Mononuclear cell (primary cell): Measurements from ENCODE around the gene MDN1. TPM values are rescaled to one million over a fixed set of nuclear protein-coding genes. Genes with fewer than 3 reads are reported as not detected.

Source experiments
- H3K27me3 ChIP-seq: 2 replicates; pipeline ENCODE4 v1.6.0; 2011; ENCODE audit warnings: low read length, control low read depth; ENCODE audit not compliant: insufficient read depth
- H3K4me1 ChIP-seq: 2 replicates; pipeline ENCODE4 v1.5.1; 2011; ENCODE audit warnings: mild to moderate bottlenecking, low read length, control low read depth; ENCODE audit not compliant: insufficient read depth
- H3K4me3 ChIP-seq: 2 replicates; pipeline ENCODE4 v1.5.1; 2011; ENCODE audit warnings: mild to moderate bottlenecking, low read length, moderate library complexity
- H3K9me3 ChIP-seq: 2 replicates; pipeline ENCODE4 v1.5.1; 2011; ENCODE audit warnings: low read depth, mild to moderate bottlenecking, control low read depth, low read length
- total RNA-seq: library from RNA; depleted of rRNA; stranded (reverse); fragments of >200 nt; gene quantifications from one replicate; pipeline ENCODE4 v1.2.3, GENCODE V29; 2012

MDN1 gene
- total RNA-seq, 1 donor: 30.7 TPM

DNA sequence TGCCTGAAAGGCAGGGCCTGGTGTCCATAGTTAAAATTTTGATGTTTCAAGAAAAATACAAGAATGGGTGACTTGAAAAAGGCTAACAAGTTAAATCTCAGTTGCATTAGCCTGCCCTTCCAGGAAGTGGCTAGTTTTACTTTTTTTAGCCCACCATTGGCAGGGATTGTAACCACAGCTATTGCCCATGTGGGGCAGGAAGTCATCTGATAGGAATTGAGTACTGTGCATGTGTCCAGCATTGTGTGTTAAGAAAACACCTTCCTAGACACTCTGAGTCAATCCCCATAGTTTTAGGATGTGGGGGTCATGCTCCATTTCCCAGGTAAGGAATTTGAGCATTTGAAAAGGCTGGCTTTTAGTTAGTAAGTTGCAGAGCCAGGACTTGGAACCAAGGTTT is 207.9 kb downstream of the MDN1 start:
- H3K4me3 ChIP-seq: no peak overlapping the region
- no peaks in the 10 kb centered on the region for H3K4me1 ChIP-seq
- H3K9me3 ChIP-seq: no peaks in the 10 kb centered on the region
- H3K27me3 ChIP-seq: no peaks in the 10 kb centered on the region

DNA sequence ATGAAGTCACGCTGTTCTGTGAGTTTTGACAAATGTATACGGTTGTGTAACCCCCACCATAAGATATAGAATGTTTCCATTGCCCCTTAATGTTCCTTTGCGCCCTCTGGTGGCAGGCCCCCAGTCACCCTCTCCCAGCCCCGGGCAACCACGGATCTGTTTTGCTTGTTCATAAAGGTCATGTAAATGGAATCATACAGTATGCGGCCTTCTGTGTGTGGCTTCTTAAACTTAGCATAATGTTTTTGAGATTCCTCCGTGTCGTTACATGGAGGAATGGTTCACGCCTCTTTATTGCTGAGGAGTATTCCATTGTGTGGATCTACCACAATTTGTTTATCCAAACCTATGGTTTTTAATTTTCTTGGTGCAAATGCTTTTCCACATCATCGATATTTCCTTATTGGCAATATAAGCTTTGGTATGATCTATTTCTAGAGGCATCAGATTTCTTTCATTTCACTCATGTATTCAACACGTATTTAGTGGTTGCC is 209.4 kb downstream of the MDN1 start:
- Histone ChIP-seq H3K27me3 (no peaks in the 10 kb centered on the region), H3K9me3 (no peaks in the 10 kb centered on the region), H3K4me3 (no peak overlapping the region), H3K4me1 (no peaks in the 10 kb centered on the region)

DNA sequence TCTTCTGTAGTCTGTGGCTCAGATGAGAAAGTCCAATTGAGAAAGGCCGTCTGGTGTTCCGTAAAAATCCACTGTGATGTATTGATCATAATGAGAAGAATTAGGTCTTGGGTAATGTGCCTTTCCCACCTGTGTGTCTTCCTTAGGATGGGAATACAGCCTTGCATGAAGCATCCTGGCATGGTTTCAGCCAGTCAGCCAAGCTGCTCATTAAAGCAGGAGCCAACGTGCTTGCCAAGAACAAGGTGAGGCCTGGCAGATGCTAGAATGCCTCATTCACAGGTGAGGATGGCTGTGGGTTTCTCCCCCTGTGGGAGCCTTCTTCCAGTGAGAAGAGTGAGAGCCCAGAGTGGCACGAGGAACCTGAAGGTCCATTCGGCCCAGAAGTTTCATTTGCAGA is 213.7 kb downstream of the MDN1 start:
- H3K4me3 ChIP-seq: no peak overlapping the region
- H3K27me3 ChIP-seq: no peaks in the 10 kb centered on the region
- H3K4me1 ChIP-seq: no peaks in the 10 kb centered on the region
- H3K9me3 ChIP-seq: no peaks in the 10 kb centered on the region

DNA sequence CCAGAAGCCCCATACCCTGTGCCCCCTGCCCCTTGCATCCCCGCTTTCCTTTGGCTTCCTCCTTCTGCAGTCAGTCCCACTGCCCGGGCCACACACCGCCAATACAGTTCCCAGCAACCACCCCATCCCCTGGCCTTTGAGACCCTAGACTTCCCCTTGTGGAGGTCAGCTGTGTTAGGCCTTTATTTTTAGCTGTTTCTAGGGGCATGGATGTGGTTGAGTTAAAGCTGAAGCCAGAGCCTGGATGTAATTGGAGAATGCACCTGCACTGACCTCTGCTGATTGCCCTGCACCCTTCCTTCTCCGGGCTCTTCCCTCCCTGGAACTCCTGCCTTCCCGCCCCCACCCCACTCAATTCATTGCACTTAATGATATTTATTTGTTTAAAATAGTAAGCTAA is 214.9 kb downstream of the MDN1 start:
- no peak overlapping the region for H3K4me3 ChIP-seq
- H3K9me3 ChIP-seq: no peaks in the 10 kb centered on the region
- no peaks in the 10 kb centered on the region for H3K4me1 ChIP-seq
- no peaks in the 10 kb centered on the region for H3K27me3 ChIP-seq

DNA sequence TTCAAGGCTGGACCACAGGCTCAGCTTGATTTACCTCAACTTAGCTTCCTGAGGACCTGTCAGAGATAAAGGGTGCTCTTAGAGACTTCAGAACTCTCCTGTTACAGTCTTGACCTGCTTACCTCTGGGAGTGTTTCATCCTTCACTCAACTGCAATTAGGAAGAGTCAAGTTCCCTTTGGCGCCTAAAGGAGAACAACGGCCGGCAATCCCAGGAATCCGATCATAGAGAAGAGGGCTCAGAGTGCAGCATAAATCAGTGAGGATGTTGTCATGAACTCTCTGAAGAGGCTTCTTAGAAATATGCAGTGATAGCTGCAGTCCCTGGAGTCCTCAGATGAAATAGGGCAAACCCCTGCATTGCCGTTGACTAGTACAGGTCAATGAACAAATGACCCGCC is 217.4 kb downstream of the MDN1 start:
- Histone ChIP-seq H3K4me3 (no peak overlapping the region), H3K27me3 (no peaks in the 10 kb centered on the region), H3K9me3 (no peaks in the 10 kb centered on the region), H3K4me1 (no peaks in the 10 kb centered on the region)

DNA sequence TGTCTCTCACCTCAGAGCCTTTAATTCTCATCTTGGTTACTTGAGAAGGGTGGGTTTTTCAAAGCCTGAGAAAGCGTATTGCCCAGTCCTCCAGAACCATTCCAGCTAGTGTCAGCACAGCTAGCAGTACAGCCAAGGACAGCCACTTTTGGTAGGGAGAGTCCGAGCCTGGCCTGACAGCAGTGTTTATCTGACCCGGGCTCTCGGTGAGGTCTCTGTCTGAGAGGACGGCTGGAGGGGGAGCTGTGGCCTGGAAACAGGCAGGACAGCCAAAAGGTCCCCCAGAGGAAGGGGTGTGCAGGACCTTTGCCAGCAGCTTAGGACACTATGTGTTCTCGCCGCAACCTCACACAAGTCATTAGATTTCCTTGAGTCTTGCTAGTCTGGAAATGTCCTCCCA is 219.9 kb downstream of the MDN1 start:
- no peaks in the 10 kb centered on the region for H3K27me3 ChIP-seq
- H3K4me1 ChIP-seq: peaks cover 13% of the 10 kb centered on the region
- no peaks in the 10 kb centered on the region for H3K9me3 ChIP-seq
- no peak overlapping the region for H3K4me3 ChIP-seq

DNA sequence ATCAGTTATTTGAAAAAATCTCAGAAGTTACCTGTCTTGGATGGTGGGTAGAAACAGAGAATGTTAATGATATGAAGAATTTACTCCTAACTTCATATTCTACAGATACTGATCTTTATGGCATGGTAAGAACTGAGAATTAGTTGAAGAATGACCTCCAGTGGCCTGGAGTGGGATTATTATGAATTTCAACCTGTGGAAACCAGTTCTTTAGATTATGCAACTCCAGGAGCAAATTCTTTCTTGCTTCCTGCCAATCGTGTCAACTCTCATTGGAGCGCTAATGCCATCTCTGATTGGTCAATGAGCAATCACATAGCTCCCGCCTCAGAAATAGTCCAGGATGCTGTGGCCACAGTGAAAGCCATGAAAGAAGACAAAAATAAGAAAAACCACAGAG is 221.6 kb downstream of the MDN1 start:
- H3K4me3 ChIP-seq: no peak overlapping the region
- no peaks in the 10 kb centered on the region for H3K9me3 ChIP-seq
- H3K4me1 ChIP-seq: peaks cover 13% of the 10 kb centered on the region
- H3K27me3 ChIP-seq: no peaks in the 10 kb centered on the region

DNA sequence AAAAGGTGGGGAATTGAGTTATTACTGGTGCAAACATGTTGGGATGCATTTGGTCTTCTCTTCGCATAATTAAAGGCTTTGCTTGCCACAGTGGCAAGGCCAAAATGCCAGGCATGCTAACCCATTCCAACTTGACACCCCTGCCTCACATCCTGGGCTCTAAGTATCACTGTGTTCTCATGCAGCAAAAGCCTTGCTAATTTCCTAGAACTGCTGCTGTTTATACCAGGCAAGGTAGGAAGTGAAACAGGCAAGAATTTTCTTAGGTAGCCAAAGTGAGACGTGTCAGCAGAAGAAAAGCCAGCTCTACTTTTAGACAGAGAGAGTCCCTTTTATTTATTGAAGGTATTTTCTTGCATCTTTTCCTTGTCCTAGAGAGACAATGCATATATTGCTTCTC is 222.2 kb downstream of the MDN1 start:
- Histone ChIP-seq H3K4me3 (no peak overlapping the region), H3K4me1 (peaks cover 13% of the 10 kb centered on the region), H3K27me3 (no peaks in the 10 kb centered on the region), H3K9me3 (no peaks in the 10 kb centered on the region)

DNA sequence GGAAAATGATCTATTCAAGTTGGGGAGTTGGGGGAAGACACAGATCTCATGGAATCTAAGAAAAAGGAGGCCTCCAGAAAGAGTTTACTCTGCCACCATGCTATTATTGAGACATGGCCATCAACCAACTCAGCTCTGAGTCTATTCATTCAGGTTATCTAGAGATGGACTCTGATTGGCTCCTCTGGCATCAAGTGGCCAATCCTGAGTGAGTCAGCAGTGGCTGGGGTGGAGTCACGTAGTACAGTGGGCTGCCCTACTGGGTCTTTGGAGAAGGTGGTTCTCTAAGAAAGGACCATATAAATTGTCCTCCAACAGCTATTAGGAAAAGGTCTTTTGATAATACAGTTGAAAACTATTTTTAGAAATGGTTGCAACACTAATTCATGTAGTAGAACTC is 223.1 kb downstream of the MDN1 start:
- no peaks in the 10 kb centered on the region for H3K27me3 ChIP-seq
- H3K4me3 ChIP-seq: no peak overlapping the region
- H3K4me1 ChIP-seq: peaks cover 13% of the 10 kb centered on the region
- no peaks in the 10 kb centered on the region for H3K9me3 ChIP-seq

DNA sequence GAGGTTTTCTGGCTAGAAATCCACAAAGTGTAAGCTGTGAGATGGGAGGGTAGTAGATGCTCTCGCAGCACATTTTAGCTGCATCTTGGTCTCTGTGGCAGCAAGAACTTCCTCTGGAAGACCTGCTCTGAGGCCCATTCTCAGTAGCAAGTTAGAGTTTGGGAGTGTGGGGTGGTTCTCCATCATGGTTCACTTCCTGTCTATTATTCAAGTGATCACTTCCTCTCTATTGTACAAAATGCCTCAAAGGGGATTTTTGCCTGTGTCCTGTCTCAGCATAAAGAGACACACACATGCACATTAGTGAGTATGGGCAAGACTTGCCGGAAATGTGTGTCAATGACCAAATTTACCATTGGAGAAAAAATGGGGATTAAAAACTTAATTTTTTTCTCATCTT is 223.5 kb downstream of the MDN1 start:
- H3K9me3 ChIP-seq: no peaks in the 10 kb centered on the region
- no peak overlapping the region for H3K4me3 ChIP-seq
- H3K27me3 ChIP-seq: no peaks in the 10 kb centered on the region
- H3K4me1 ChIP-seq: peaks cover 13% of the 10 kb centered on the region

Other genes with a start within 250 kb of the MDN1 start
- gene LYRM2, start 181.0 kb downstream of the MDN1 start, total RNA-seq: 21.3 TPM
- gene CASP8AP2, start 10.1 kb upstream of the MDN1 start, total RNA-seq: 16.7 TPM
- gene GJA10, start 74.7 kb upstream of the MDN1 start, total RNA-seq: not detected